Activated CD8-positive, alpha-beta memory T cell treated with anti-CD3 and anti-CD28 coated beads, Interleukin-2, amount 50 U/mL, for 4 hours (primary cell): ENCODE data around the gene KCND2.
"Not testable (repeated sequence)": the region's sequence is repeated elsewhere in the genome, so short reads cannot be mapped to it uniquely, and the experiment has no call there.

ENCODE experiments used
- DNase-seq: peaks from one replicate; pipeline ENCODE4 v3.0.0-alpha.2; 2020

KCND2 gene

DNA sequence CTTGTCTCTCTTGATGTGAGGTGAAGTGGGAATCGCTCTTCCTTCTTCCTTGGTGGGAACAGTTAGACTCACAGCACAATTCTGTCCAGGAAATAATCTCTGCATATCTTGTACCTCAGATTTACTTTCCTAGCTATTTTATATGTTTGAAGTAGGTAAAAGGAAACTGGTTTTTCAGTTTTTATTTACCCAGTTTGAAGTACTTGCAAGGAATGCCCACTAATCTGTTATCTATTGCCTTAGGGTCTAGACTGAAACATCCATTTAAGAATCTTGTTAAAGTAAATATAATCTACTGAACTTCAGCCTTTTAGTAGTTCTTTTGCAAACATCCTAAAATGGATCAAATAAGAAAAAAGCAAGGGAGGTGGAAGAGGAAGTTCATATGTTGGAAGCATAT is 229.8 kb downstream of the KCND2 start:
- no peak for DNase-seq

DNA sequence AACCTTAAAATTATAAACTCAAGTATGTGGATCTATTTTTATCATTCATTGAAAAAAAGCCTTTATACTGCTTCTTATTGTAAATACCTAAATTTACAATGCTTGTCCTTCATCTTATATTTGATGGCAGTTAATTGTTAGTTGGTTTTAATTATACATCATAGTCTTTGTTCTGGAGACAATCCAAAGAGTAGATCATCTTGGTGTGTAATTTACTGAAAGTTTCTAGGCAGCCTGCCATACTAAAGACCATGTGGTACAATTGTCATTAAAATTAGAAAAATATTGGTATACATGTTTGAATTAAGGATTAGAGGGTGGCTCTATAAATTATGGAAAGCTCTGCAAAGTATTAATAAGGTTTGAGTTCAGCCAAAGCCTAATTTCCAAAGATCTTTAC is 231.4 kb downstream of the KCND2 start:
- no peak for DNase-seq

DNA sequence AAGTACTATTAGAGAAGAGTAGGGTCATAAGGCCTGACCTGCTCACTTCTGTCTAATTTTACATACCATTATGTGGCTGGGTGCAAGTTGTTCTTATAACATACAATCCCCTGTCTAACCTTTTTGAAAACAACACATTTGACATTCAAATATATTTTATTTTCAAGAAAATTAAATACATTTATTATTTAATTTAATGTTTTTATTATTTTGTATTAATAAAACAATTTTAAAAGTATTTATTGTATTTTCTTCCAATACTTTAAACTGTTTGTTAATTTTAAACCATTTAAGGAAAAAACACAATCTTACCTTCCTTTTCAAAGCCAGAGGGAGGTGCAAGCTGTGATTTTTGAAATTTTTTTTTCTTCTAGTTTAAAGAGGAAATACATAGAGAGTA is 232.8 kb downstream of the KCND2 start:
- DNase-seq, result no peak

DNA sequence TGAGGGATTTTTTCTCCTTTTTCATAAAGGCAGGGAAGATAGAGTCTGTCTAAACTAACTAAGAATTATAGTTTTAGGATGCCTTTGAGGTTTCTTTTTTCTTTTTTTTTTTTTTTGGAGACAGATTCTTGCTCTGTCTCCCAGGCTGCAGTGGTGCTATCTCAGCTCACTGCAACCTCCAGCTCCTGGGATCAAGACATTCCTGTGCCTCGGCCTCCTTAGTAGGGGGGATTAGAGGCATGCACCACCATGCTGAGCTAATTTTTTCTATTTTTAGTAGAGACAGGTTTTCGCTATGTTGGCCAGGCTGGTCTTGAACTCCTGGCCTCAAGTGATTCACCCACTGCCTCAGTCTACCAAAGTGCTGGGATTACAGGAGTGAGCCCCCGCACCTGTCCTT is 239.7 kb downstream of the KCND2 start:
- DNase-seq, result no peak

DNA sequence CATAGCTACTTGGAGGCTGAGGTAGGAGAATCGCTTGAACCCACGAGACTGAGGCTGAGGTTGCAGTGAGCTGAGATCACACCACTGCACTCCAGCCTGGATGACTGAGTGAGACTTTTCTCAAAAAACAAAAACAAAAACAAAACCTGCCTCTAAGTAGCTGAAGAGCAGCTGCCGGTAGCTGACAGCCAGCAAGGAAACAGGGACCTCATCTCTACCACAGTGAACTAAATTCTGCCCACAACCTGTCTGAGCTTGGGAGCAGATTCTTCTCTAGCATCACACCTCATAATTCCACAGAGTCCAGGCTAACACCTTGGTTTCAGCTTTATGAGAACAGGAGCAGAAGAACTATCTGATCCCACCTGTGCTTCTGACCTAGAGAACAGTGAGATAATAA is 246.2 kb downstream of the KCND2 start:
- no peak for DNase-seq

DNA sequence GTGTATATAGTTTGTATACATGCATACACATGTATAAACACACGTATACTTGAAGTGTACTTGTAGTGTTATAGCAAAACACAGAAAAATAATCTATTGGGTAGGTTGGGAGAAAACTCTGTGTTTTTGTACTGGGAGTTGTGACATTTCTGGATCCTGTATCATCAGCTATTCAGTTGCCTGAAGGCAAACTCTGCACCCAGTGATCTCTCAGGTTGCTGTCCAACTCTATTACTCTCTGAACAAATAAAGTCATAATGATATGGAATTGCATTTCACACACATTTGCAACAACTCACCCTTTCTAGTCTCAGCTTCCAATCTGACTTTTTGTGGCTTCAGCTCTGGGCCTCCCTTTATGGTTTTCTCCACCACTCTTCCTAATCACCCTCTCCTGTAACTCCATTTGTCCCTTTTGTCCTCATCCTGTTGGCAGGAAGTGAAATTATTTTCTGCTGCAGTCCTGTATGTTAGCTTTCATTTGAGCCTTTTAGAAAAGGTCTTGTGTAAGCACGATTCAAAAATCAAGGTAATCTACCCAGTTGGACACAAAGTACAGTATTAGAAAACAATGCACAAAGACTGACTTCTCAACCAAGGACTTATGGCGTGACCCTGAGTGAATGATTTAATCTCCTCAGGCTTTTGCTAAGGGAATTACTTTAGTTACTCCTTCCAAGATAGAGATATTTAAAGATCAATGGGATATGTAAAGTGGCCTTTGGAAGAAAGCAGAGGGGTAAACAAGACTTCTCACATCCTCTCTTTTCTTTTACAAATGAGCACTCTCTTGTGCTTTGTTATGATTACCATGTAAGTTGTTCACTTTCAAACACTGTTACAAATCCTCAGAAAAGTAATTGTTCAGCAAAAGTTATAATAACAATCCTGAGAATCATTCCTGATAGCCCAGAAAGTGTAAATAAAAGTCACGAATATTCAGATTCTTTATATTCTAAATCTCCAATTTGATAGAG is 249.1 kb downstream of the KCND2 start:
- no peak for DNase-seq

DNA sequence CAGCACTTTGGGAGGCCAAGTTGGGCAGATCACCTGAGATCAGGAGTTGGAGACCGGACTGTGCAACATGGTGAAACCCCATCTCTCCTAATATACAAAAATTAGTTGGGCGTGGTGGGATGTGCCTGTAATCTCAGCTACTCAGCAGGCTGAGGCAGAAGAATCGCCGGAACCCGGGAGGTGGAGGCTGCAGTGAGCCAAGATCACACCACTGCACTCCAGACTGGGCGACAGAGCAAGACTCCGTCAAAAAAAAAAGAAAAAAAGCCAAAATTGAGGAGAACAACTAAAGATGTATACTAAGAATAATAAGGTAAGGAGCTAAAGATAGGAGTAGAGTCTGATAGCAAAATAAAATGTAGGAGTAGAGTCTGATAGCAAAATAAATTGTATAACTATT is 251.0 kb downstream of the KCND2 start:
- no peak for DNase-seq

DNA sequence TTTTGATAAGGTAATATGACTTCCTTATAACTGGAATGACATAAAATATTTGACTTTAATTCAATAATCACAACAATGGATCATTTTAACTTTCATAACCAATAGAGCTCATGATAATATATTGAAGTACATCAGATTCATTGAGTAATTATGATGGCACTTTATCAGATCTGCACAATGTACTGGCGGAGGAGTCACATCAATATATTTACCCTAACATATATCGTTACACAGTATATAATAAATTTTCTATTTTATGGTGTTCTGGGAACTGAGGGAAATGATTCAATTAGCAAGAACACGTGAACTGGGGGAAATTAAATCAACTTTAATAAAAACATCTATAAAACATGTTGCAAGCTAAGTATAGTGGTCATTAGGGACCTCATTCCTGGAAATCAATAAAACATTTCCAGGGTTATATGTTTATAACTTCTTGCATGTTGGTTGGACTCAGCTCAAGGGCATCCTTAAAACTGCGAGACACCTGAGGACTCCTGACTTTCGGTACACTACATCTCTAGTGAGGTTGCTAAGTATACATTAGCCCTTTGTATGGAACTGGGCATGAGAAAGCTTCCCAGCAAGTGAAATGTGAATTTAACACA is 254.0 kb downstream of the KCND2 start:
- DNase-seq, result no peak

DNA sequence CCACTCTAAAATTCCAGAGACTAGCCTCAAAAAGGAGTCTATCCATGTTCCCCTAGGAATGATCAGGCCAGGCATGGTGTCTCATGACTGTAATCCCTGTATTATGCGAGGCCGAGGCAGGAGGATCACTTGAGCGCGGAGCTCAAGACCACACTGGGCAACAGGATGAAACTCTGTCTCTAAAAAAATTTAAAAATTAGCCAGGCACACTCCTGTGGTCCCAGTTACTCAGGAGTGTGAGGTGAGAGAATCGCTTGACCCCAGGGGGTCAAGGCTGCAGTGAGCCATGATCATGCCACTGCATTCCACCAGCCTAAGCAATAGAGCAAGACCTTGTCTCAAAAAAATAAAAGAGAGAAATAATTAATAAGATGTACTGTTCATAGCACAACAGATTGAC is 256.8 kb downstream of the KCND2 start:
- DNase-seq, result no peak

DNA sequence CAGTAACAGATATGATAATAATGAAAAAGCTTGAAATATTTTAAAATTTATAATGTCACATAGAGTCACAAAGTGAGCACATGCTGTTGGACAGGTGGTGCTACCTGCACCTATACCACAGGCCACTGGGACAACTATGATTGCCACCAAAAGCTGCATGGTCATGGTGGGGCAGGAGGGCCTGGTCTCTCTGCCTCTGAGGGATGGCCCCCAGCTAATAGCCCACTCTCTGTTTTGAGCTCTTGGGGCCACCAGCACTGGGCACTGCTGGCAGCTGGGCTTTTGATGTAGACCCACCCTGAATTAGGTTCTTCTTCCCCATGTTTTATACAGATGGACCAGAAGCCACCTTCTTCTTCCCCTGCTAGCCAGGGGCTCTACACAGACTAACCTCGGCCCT is 265.4 kb downstream of the KCND2 start:
- no peak for DNase-seq

DNA sequence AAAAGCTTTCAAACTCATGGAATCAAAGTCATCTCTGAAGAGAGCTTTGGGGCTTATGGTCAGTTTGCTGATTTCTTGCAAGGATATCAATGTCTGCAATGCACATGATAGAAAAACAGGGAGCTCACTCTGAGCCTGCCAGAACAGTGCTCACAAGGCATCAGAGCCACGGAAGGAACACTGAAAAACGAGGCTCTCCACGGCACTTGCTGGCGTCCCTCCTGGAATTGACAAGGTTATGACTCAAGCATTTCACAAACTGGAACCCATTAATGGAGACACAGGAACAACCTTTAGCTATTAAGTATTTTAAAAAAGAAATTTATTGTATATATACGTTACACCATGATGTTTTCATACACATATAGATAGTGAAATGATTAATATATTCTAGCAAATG is 266.3 kb downstream of the KCND2 start:
- no peak for DNase-seq

DNA sequence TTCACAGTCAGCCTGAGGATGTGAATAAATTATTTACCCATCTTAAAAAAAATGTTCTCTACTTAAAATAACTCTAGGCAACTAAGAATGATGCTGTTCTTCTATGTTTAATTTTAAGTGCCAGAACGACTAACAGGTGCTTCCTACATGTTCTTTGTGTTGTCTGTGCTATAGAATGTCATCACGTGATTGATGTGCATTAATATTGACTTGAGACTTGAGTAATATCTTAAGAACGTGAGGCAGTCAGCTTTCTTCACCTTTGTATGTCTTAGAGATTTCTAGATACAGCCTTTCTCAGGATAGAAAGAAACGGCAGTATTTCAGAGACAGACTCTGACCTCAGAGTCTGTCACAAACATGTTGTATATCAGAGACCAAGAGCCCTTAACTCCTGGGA is 274.6 kb downstream of the KCND2 start:
- DNase-seq, result no peak

DNA sequence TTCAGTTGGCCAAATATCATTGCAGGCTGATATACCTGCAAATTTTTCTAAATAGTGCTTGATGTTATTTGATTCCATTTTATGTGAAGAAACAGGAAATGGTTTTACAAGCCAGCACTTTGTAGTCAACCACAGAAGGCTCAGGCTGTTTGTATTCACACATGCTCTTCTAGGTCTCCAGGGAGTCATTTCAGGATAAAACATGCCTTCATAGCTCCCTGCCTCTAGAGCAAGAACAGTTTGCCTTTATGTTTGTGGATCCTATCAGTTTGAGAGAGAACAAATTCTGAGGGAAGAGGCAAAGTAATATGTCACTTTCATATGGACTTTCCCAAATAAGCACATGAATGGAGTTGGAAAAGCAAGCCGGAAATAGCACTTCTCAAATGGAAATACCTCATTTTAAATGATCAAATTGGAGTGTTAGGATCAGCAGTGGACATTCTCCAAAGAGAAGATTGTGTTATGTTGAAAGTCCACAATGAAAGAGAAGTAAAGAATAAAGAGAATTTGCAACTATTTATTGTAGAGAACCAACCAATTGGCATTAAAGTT is 277.6 kb downstream of the KCND2 start:
- no peak for DNase-seq

DNA sequence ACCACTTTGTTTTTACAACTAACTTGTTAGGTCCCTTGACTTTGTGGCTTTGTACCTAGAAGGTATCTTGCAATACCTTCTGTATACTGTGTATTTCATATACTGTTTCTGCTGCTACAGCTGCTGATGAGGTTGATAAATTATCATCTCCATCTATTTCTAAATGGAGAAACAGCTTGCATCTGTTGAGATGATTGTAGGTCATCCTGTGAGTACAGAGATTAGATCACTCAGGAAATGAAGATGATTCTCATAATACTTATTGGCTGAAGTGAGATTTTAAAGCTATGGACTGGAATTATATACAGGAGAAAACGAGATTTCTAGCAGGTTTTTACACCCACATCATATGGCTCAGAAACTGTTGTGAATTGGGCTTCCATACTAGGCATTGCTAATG is 280.5 kb downstream of the KCND2 start:
- DNase-seq, result no peak

DNA sequence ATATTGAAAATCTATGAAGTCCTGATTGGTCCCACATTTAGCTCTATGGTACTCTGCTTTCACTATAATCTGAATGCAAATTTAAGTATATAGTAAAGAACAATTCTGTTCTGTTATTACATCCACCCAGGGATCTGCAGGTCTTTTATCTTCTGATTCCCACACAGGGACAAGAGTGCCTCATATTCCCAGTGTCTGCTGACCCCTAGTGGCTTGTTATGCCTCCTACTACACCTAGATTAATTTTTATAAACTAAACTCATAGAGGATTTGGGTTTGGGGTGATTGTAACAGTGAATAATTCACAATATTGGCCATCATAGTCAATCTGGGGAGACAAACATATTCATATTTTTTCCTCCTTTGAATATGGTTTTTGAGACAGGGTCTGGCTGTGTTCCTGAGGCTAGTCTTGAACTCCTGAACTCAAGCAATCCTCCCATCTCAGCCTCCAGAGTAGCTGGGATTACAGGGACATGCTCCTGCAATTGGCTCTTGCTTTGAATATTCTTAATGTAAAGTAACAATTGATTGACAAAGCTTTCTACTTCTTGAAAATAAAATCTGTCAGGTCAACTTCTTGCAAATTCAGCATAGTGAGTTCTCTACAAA is 282.1 kb downstream of the KCND2 start:
- no peak for DNase-seq

DNA sequence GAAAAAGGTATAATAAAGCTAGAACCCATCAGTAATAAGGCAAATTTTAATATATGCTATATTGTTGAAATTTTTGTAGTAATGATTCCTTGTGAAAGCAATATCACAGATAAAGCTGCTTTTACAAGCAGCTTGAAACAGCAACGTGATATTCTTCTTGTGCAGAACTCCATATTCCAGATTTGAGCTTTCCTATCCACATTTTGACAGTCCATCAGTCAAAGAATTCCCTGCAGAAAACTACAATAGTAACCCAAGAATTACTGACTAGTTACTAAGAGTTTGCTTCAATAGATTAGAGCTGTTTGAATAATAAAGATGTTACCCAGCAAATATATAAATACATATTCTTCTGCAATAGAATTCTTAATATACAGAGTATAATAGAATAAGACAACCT is 291.2 kb downstream of the KCND2 start:
- no peak for DNase-seq

DNA sequence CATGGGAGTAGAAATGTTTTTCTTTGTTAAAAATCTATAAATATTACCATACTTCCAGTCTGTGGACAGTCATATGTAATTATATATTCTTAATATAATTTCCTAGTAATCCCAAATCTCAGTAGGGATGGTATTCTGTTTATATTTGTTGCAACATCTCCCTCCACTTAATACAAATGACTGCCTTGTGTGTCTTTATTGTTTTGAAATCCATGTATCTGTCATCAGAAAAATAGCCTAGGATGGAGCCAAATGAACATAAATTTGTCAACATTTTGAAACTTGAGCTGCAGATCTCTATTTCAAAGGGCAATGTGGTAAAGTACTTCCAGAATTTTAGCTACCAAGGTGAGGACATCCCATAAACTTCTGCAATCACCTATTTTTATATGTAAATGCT is 294.2 kb downstream of the KCND2 start:
- no peak for DNase-seq

DNA sequence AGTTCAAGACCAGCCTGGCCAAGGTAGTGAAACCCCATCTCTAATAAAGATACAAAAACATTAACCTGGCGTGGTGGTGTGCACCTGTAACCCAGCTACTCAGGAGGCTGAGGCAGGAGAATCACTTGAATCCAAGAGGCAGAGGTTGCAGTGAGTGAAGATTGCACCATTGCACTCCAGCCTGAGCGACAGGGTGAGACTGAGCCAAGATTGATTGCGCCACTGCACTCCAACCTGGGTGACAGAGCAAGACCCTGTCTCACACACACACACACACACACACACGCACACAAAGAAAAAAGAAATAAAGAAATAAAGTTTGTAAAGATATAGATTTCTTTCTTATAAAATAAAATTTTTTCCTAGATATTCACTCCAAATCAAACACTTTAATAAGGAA is 305.7 kb downstream of the KCND2 start:
- DNase-seq, result not testable (repeated sequence)

DNA sequence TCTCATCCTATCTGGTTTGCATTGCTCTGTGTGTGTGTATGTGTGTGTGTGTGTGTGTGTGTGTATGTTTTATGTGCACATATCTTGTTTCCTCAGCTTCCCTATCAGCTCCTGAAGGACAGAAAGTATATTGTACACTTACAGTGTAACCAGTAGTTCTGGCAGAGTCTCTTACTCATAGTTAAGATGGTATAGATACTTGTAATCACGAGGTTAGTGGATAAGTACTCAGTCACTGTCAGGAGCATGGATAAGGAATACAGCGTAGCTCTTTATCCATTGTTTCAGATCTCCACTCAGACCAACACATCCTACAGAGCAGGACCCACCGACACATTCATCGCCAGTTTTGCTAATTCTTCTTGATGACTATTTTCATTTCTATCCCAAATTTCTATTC is 309.9 kb downstream of the KCND2 start:
- no peak for DNase-seq

DNA sequence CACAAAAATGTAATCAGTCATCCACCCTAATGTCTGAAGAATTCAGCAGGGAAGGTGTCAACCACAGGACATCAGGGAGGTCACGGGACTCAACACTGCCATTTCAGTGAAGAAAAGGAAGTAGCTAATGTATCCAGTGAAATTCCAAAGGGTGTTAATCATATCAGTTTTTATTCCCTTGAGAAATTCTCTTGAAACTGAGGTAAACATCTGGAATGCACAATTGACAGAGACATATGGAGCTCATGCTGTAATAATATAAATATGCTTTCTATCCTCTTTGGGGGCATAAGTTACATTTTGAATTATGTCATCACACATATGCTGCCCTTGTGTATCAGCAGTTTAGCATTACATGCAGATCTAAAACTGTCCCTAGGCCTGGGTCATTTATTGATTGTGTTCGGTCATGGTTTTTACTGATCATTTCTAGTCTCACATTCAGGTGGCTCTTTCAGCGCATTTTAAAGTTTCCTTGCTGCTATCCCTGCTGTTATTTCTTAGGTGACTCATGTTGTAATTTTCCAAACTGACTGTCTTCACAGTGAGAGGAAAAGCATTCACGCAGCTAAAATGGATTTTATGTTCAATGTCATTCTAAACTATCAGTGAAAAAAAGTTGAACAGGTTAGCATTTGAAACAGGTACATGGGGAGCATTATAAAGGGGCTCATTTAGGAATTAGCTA is 311.1 kb downstream of the KCND2 start:
- no peak for DNase-seq

DNA sequence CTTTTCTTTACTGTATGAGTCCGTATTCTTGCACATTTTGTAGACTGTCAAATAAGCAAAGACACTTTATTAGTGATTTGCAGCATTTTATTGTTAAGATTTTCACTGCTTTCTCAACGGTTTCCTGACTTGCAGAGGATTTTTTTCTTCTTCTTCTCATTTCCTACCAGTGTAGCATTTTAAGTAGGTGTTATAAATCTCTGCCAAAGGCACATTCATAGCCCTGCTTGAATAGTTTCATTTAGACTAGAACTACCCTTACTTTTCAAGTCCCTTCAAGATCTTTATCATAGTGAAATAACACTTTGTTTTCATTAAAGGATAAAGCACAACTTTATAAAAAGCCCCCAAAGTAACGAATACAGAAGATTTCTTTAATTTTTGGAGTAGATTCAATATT is 313.6 kb downstream of the KCND2 start:
- DNase-seq, result no peak

DNA sequence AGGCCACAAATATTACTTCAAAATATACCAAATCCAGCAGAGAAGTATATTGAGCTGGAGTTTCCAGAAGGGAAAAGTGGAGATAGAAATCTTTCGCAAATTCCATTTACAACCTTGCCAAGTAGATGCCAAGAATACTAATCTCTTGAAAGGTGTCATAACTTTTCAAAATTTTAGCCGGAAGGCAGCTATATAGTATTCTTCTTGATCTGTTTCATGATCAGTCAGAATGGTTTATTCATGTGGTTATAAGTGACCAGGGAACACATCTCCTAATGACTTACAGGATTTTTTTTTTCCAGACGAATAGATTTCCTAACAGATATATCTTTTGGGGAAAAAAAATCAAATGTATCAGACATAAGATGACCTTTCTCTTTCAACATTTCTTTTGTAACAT is 314.3 kb downstream of the KCND2 start:
- DNase-seq, result no peak

DNA sequence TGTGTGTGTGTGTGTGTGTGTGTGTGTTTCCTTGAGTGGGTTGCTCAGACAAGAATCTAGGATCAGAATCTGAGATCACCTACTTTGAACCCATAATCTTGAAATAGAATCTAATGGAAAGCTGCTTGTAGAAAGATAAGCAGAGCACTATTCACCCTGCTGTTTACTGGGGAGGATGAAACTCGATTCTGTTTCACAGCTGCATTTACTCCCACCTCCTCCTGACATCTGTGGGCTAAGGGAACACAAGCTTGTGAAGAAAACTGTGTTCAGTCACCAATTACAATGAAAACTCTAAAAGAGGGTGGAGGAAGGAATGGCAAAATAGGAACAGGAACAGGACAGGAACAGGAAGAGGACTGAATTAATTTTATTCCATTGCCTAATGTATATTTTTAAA is 315.4 kb downstream of the KCND2 start:
- DNase-seq, result no peak
